IMR-90 (cell line): ENCODE data around the gene COPA. TPM values are rescaled to one million over a fixed set of nuclear protein-coding genes. Genes with fewer than 3 reads are reported as not detected.

ENCODE experiments used
- ATAC-seq: fragments of 200-7000 bp; cut with Tn5 transposase; 2 replicates; pipeline ENCODE4 v1.9.1; 2020; ENCODE audit warnings: low read depth, mild to moderate bottlenecking, moderate library complexity
- BruUV-seq: library from RNA; stranded (reverse); fragments of 400-500 nt; replicated peaks from 2 replicates; lab custom pipeline; 2021; lab: Mats Ljungman, UMichigan
- CTCF ChIA-PET: fragments of 300-600 bp; formaldehyde crosslinking; extraction: SDS; loops from one replicate; lab custom pipeline; 2021; ENCODE audit warnings: antibody characterized with exemption; lab: Yijun Ruan, JAX
- POLR2A ChIA-PET: fragments of 300-600 bp; sonication (Branson Sonifier 250); formaldehyde crosslinking; loops from one replicate; lab custom pipeline; 2022; ENCODE audit warnings: antibody characterized with exemption; ENCODE audit not compliant: unreplicated experiment; lab: Charles Lee
- DNase-seq: peaks from one replicate; pipeline ENCODE4 v3.0.0; 2013
- H2AFZ ChIP-seq: replicated peaks from 2 replicates; pipeline ENCODE3; 2013; ENCODE audit warnings: low read length, mild to moderate bottlenecking; ENCODE audit not compliant: poor library complexity
- H2AK5ac ChIP-seq: 2 replicates; pipeline ENCODE4 v1.6.1; 2013; ENCODE audit warnings: low read depth, low read length, inconsistent platforms
- H2AK9ac ChIP-seq: replicated peaks from 2 replicates; pipeline ENCODE3; 2013; ENCODE audit warnings: mild to moderate bottlenecking, low read depth, low read length, moderate library complexity; ENCODE audit not compliant: poor library complexity
- H2BK120ac ChIP-seq: 2 replicates; pipeline ENCODE4 v1.6.1; 2013; ENCODE audit warnings: low read depth, low read length, inconsistent platforms
- H2BK15ac ChIP-seq: 3 replicates; pipeline ENCODE4 v1.6.1; 2013; ENCODE audit warnings: low read depth, low read length, inconsistent platforms
- H2BK20ac ChIP-seq: 2 replicates; pipeline ENCODE4 v1.6.1; 2013; ENCODE audit warnings: low read depth, mild to moderate bottlenecking, inconsistent platforms, low read length, moderate library complexity
- H2BK5ac ChIP-seq: 2 replicates; pipeline ENCODE4 v1.6.1; 2013; ENCODE audit warnings: mild to moderate bottlenecking, low read depth, low read length, inconsistent platforms; ENCODE audit not compliant: poor library complexity, severe bottlenecking
- H3K14ac ChIP-seq: replicated peaks from 2 replicates; pipeline ENCODE4 v1.6.1; 2013; ENCODE audit warnings: low read depth, low read length, inconsistent platforms
- H3K18ac ChIP-seq: 2 replicates; pipeline ENCODE4 v1.6.1; 2013; ENCODE audit warnings: low read depth, low read length, control low read depth
- H3K23ac ChIP-seq: 2 replicates; pipeline ENCODE4 v1.6.1; 2013; ENCODE audit warnings: low read depth, low read length, inconsistent platforms
- H3K27ac ChIP-seq: 2 replicates; pipeline ENCODE4 v1.5.1; 2013; ENCODE audit warnings: mild to moderate bottlenecking, control low read depth, low read length; ENCODE audit not compliant: insufficient read depth
- H3K27me3 ChIP-seq: 2 replicates; pipeline ENCODE4 v1.6.1; 2013; ENCODE audit warnings: low read length; ENCODE audit not compliant: control insufficient read depth, insufficient read depth
- H3K36me3 ChIP-seq: 2 replicates; pipeline ENCODE4 v1.6.1; 2013; ENCODE audit warnings: low read length, mixed read lengths; ENCODE audit not compliant: control insufficient read depth, insufficient read depth
- H3K4ac ChIP-seq: 2 replicates; pipeline ENCODE4 v1.6.1; 2013; ENCODE audit warnings: low read depth, low read length, inconsistent platforms
- H3K4me1 ChIP-seq: 2 replicates; pipeline ENCODE4 v1.6.1; 2013; ENCODE audit warnings: low read length, mixed read lengths; ENCODE audit not compliant: control insufficient read depth, insufficient read depth
- H3K4me2 ChIP-seq: 2 replicates; pipeline ENCODE4 v1.6.1; 2013; ENCODE audit warnings: low read depth, mild to moderate bottlenecking, control low read depth, low read length, moderate library complexity
- H3K4me3 ChIP-seq: 2 replicates; pipeline ENCODE4 v1.5.1; 2013; ENCODE audit warnings: low read depth, mild to moderate bottlenecking, control low read depth, low read length, moderate library complexity; ENCODE audit not compliant: insufficient read depth
- H3K56ac ChIP-seq: 2 replicates; pipeline ENCODE4 v1.6.1; 2013; ENCODE audit warnings: low read length, inconsistent platforms; ENCODE audit not compliant: insufficient read depth; ENCODE audit errors: extremely low read depth
- H3K79me1 ChIP-seq, 2 experiments: 2 replicates each; pipeline ENCODE4 v1.6.1; 2013; ENCODE audit warnings: low read length in 2 of 2, inconsistent platforms in 1 of 2, low read depth in 1 of 2
- H3K9ac ChIP-seq: 2 replicates; pipeline ENCODE4 v1.6.1; 2013; ENCODE audit warnings: low read depth, low read length, control low read depth
- H3K9me1 ChIP-seq: 2 replicates; pipeline ENCODE4 v1.6.1; 2013; ENCODE audit warnings: low read length, inconsistent platforms; ENCODE audit not compliant: insufficient read depth
- H3K9me3 ChIP-seq: 2 replicates; pipeline ENCODE4 v1.6.1; 2013; ENCODE audit warnings: low read length; ENCODE audit not compliant: control insufficient read depth, insufficient read depth
- H4K20me1 ChIP-seq: 2 replicates; pipeline ENCODE4 v1.6.1; 2013; ENCODE audit warnings: low read length, inconsistent platforms; ENCODE audit not compliant: insufficient read depth
- H4K5ac ChIP-seq: 2 replicates; pipeline ENCODE4 v1.6.1; 2013; ENCODE audit warnings: mild to moderate bottlenecking, low read depth, low read length, control low read depth
- H4K8ac ChIP-seq, 2 experiments: 2 replicates each; pipeline ENCODE4 v1.6.1; 2013; ENCODE audit warnings: low read depth in 2 of 2, low read length in 2 of 2, control low read depth in 1 of 2, inconsistent platforms in 1 of 2
- H4K91ac ChIP-seq: 2 replicates; pipeline ENCODE4 v1.6.1; 2013; ENCODE audit warnings: low read depth, low read length, inconsistent platforms; ENCODE audit not compliant: insufficient read depth
- BHLHE40 ChIP-seq: fragments of 150-350 bp; IDR thresholded peaks from 2 replicates; pipeline ENCODE4 v1.6.1; 2016; ENCODE audit warnings: mild to moderate bottlenecking, low read depth, low read length
- CEBPB ChIP-seq: IDR thresholded peaks from 2 replicates; pipeline ENCODE4 v1.6.1; 2012; ENCODE audit warnings: low read depth, low read length, improper control_type of control experiment
- CHD1 ChIP-seq: IDR thresholded peaks from 2 replicates; pipeline ENCODE4 v1.6.1; 2012; ENCODE audit warnings: low read depth, low read length, improper control_type of control experiment
- CTCF ChIP-seq: conservative IDR thresholded peaks from 2 replicates; pipeline ENCODE4 v1.5.1; 2012; ENCODE audit warnings: mild to moderate bottlenecking, low read depth, low read length, improper control_type of control experiment
- ELK1 ChIP-seq: fragments of 150-350 bp; IDR thresholded peaks from 2 replicates; pipeline ENCODE4 v1.6.1; 2016; ENCODE audit warnings: low read depth, mild to moderate bottlenecking, low read length, moderate library complexity, borderline replicate concordance
- FOS ChIP-seq: fragments of 150-350 bp; IDR thresholded peaks from 2 replicates; pipeline ENCODE4 v1.6.1; 2016; ENCODE audit warnings: low read depth, low read length
- MAFK ChIP-seq: IDR thresholded peaks from 2 replicates; pipeline ENCODE4 v1.6.1; 2012; ENCODE audit warnings: low read depth, low read length, improper control_type of control experiment
- MAZ ChIP-seq: IDR thresholded peaks from 2 replicates; pipeline ENCODE4 v1.6.1; 2012; ENCODE audit warnings: low read depth, mild to moderate bottlenecking, low read length, improper control_type of control experiment, moderate library complexity, borderline replicate concordance
- MXI1 ChIP-seq: IDR thresholded peaks from 2 replicates; pipeline ENCODE4 v1.6.1; 2012; ENCODE audit warnings: low read depth, mild to moderate bottlenecking, low read length, moderate library complexity, borderline replicate concordance
- NFE2L2 ChIP-seq: fragments of 150-350 bp; IDR thresholded peaks from 2 replicates; pipeline ENCODE4 v1.6.1; 2016; ENCODE audit warnings: low read depth, mild to moderate bottlenecking, low read length
- POLR2A ChIP-seq: IDR thresholded peaks from 2 replicates; pipeline ENCODE4 v1.6.1; 2012; ENCODE audit warnings: mild to moderate bottlenecking, low read depth, low read length
- RAD21 ChIP-seq: IDR thresholded peaks from 2 replicates; pipeline ENCODE4 v1.6.1; 2012; ENCODE audit warnings: low read length, improper control_type of control experiment
- RCOR1 ChIP-seq: IDR thresholded peaks from 2 replicates; pipeline ENCODE4 v1.6.1; 2012; ENCODE audit warnings: mild to moderate bottlenecking, low read length, improper control_type of control experiment; ENCODE audit not compliant: insufficient replicate concordance
- RFX5 ChIP-seq: IDR thresholded peaks from 2 replicates; pipeline ENCODE4 v1.8.0; 2012; ENCODE audit warnings: low read depth, mild to moderate bottlenecking, low read length, moderate library complexity
- SMC3 ChIP-seq: fragments of 150-350 bp; IDR thresholded peaks from 2 replicates; pipeline ENCODE4 v1.6.1; 2016; ENCODE audit warnings: low read depth, mild to moderate bottlenecking, antibody characterized with exemption, low read length, moderate library complexity
- WGBS, 2 experiments: methylation state at CpG; one replicate each; pipeline versions ENCODE4 v1.1.5 to v1.1.7; 2013; ENCODE audit warnings: missing lambda C conversion rate in 2 of 2; ENCODE audit not compliant: insufficient read length in 1 of 2; ENCODE audit errors: extremely low coverage in 2 of 2; 5-methylcytosine and 5-hydroxymethylcytosine counted together
- dilution Hi-C: fragments of 300-500 bp; cut with HindIII; formaldehyde crosslinking; loops from one replicate; pipeline ENCODE4 v1.14.3; 2018; ENCODE audit warnings: low sequenced_read_pairs; ENCODE audit not compliant: unreplicated experiment
- in situ Hi-C: fragments of 300-500 bp; cut with MboI; formaldehyde crosslinking; loops from 3 replicates; pipeline ENCODE4 v1.14.3; 2019; ENCODE audit warnings: low sequenced_read_pairs, inconsistent platforms, mixed read lengths
- intact Hi-C: fragments of 100-400 bp; cut with micrococcal nuclease; formaldehyde crosslinking; loops from 2 replicates; pipeline ENCODE4 v1.10.0; 2022
- polyA plus RNA-seq, 3 experiments: library from polyadenylated mRNA; depleted of rRNA; stranded (reverse); fragments of >200 nt; gene quantifications; 2 replicates each; pipeline ENCODE4 v1.2.3, GENCODE V29; 2012; ENCODE audit warnings: low replicate concordance in 1 of 3
- total RNA-seq: library from RNA; depleted of rRNA; stranded (reverse); fragments of >200 nt; gene quantifications from 2 replicates; pipeline ENCODE4 v1.2.3, GENCODE V29; 2012
- TF ChIP-seq, protein P1 (sequence below): fragments of 150-350 bp; IDR thresholded peaks from 2 replicates; pipeline ENCODE4 v1.6.1; 2017; ENCODE audit warnings: mild to moderate bottlenecking, antibody characterized with exemption, low read length, low read depth

The COPA gene
- total and polyA plus RNA-seq, 2 of the 4 experiments (the other 2 are of a cell fraction), result 204 to 436 TPM

DNA sequence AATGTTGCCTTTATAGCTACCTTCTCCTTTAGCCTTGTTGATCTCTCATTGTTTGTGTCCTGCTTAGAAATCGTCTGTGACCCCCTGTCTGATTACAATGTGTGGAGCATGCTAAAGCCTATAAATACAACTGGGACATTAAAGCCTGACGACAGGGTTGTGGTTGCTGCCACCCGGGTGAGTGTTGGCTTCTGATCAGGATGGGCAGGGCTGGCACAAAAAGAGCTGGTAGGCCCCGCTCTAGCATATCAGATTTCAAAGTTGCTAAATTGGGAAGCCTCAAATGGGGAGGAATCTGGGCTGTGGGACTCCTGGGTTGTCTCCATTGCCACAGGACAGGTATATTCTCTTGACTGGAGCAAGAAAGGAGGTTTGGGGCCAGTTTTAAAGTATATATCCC lies 8.6 kb upstream of the COPA start:
- Histone ChIP-seq H4K91ac (no peak overlapping the region), H2AFZ (no peak overlapping the region), H3K4me2 (no peak overlapping the region), H2AK5ac (no peak overlapping the region), H3K14ac (no peak overlapping the region), H3K18ac (no peak overlapping the region), H3K56ac (no peak overlapping the region), H2BK5ac (no peak overlapping the region), H2BK20ac (no peak overlapping the region), H3K9ac (no peak overlapping the region), H3K79me1 (peaks cover 4 to 15% of the 10 kb centered on the region in 2 experiments; a peak in 2 of 4 replicates), H3K4ac (no peak overlapping the region), H2BK15ac (no peak overlapping the region), H3K36me3 (peaks cover 63% of the 10 kb centered on the region), H4K8ac (no peak overlapping the region), H3K27ac (no peak overlapping the region), H4K20me1 (no peaks in the 10 kb centered on the region), H3K4me1 (no peaks in the 10 kb centered on the region), H3K9me1 (no peaks in the 10 kb centered on the region), H3K9me3 (no peaks in the 10 kb centered on the region), H2AK9ac (no peak overlapping the region), H2BK120ac (no peak overlapping the region), H4K5ac (no peak overlapping the region), H3K4me3 (no peak overlapping the region), H3K23ac (no peak overlapping the region), H3K27me3 (no peaks in the 10 kb centered on the region)
- dilution Hi-C loops, result no loop called here
- TF ChIP-seq CEBPB (no peak), NFE2L2 (no peak), RAD21 (no peak), CHD1 (no peak), ELK1 (no peak), MAFK (no peak), SMC3 (no peak), RFX5 (no peak), MXI1 (no peak), MAZ (no peak), RCOR1 (no peak), CTCF (no peak), POLR2A (no peak), BHLHE40 (no peak), FOS (no peak)
- TF ChIP-seq, protein P1, sequence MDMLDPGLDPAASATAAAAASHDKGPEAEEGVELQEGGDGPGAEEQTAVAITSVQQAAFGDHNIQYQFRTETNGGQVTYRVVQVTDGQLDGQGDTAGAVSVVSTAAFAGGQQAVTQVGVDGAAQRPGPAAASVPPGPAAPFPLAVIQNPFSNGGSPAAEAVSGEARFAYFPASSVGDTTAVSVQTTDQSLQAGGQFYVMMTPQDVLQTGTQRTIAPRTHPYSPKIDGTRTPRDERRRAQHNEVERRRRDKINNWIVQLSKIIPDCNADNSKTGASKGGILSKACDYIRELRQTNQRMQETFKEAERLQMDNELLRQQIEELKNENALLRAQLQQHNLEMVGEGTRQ, result no peak
- no peak for DNase-seq
- CTCF ChIA-PET, result no interaction called here
- no TSS peak for BruUV-seq
- in situ Hi-C loops, result loop anchor here (10.0 kb wide), 1 partner anchor 257 kb away; the partner anchor contains the start of gene IGSF8
- intact Hi-C loops, result no loop called here
- WGBS, 2 experiments, result no CpG with 5 or more reads among the region's 4 CpGs
- ATAC-seq, result no peak
- POLR2A ChIA-PET, result no interaction called here
